ENCODE data around the gene HSPB8.

HSPB8 gene, protein sequence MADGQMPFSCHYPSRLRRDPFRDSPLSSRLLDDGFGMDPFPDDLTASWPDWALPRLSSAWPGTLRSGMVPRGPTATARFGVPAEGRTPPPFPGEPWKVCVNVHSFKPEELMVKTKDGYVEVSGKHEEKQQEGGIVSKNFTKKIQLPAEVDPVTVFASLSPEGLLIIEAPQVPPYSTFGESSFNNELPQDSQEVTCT

DNA sequence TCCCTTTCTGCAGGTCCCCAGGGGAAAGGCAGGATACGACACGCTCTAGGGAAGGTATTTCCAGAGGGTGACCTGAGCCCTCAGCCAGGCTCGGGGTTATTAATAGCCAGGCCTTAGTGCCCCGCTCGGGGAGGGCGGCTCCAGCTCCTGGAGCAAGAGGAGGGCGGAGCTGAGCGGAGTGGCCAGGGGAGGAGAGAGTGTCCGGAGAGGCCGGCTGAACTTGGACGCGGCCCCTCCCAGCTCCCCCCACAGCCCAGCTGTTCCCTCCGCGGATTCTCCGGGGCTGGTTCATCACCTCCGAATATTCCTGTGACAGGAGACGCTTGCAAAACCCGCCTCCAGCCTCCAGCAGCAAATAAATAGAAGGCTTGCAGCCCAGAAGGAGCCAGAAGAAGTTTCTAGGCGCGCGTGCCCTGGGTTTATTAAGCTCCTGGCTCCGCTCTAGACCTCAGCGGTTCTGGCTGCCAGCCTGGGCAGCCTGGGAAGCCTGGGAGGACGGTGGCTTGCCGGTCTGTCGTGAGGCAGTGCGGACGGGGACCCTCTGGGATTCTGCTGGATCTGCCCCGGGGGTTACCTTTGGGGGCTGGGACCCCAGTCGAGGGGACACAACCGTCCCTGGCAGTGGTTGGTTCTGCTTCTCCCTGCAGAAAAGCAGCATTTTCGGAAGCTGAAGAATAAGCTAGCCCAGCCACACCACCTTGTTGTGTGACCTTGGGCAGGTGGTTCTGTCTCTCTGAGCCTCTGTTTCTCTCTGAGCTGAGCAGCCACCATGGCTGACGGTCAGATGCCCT lies at the start of gene HSPB8:
TSS of gene HSPB8 (plus strand) at position 388 of the 791 bp plus-strand sequence. CDS start at position 770, 382 bp downstream.
- TF ChIP-seq, protein P1, sequence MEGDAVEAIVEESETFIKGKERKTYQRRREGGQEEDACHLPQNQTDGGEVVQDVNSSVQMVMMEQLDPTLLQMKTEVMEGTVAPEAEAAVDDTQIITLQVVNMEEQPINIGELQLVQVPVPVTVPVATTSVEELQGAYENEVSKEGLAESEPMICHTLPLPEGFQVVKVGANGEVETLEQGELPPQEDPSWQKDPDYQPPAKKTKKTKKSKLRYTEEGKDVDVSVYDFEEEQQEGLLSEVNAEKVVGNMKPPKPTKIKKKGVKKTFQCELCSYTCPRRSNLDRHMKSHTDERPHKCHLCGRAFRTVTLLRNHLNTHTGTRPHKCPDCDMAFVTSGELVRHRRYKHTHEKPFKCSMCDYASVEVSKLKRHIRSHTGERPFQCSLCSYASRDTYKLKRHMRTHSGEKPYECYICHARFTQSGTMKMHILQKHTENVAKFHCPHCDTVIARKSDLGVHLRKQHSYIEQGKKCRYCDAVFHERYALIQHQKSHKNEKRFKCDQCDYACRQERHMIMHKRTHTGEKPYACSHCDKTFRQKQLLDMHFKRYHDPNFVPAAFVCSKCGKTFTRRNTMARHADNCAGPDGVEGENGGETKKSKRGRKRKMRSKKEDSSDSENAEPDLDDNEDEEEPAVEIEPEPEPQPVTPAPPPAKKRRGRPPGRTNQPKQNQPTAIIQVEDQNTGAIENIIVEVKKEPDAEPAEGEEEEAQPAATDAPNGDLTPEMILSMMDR (IDR thresholded peaks at IDR 0.05; ENCODE audit: extremely low read depth, missing control alignments) = no peak
- DNase-seq (ENCODE audit: low spot score) = no peak

DNA sequence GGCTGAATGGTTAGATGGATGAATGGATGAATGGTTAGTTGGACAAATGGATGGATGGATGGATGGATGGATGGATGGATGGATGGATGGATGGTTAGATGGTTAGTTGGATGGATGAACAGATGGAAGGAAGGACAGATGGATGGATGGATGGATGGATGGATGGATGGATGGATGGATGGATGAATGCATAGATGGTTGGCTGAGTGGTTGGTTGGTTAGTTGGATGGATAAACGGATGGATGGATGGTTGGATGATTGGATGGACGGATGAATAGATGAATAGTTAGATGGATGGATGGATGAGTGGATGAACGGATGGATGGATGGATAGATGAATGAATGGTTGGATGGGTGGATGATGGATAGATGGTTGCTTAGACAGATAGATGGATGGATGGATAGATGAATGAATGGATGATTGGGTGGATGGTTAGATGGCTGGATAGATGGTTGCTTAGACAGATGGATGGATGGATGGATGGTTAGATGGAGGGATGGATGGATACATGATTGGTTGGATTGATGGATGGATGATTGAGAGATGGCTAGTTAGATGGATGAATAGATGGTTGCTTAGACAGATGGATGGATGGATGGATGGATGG lies 48.8 kb upstream of the HSPB8 start:
- TF ChIP-seq, protein P1 (IDR thresholded peaks at IDR 0.05; ENCODE audit: extremely low read depth, missing control alignments) = no peak
- DNase-seq (ENCODE audit: low spot score) = no peak

DNA sequence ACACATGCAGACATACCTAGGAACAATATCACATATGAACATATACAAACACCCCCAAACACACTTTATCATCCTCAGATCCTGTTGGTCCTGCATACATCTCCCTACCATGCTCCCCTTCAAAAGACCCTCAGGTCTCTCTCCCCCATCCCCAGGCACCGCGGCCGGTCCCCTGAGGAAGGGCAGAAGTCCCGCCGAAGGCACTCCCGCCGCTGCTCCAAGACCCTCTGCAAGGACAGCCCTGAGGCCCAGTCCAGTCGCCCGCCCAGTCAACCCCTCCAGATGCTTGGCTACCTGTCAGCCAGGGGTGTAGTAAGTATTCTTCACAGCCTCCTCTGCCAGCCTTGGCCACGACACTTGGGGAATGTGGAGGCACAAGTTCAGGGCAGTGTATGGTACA lies 48.2 kb upstream of the HSPB8 start:
- no peak for DNase-seq (ENCODE audit: low spot score)
- TF ChIP-seq, protein P1 (IDR thresholded peaks at IDR 0.05; ENCODE audit: extremely low read depth, missing control alignments) = no peak

DNA sequence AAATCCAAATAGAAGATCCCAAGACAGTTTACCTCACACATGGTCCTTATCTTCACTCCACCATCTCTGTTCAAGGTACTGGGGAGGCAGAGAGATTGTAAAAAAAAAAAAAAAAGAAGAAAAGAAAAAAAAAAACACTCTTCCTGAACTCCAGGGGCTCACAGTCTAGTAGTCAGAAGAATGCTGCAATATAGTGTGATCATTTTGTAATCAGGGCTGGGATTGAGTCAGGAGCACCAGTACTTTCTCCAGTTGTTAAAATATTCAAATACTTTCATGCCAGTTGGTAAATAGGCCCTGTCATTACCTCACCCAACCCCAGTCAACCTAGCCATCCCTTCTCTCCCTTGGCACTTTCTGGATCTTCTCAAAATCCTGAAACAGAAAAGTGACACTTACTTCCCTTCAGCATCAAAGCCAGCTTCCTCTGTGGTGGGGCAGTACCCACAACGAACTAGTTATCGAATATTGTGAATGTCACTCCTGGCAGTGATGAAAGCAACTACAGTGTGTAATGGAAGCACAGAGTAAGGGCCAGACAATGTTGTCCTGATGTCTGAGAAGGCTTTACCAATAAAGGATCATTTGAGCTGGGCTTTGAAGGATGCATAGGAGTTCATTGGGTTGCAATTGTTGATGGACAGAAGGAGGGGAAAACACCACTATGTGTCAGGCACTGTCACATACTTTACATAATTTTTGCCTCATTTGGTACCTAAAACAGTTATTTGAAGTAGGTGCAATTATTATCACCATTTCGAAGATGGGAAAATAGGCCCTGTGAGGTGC lies 44.3 kb upstream of the HSPB8 start:
- TF ChIP-seq, protein P1 (IDR thresholded peaks at IDR 0.05; ENCODE audit: extremely low read depth, missing control alignments) = no peak
- no peak for DNase-seq (ENCODE audit: low spot score)

DNA sequence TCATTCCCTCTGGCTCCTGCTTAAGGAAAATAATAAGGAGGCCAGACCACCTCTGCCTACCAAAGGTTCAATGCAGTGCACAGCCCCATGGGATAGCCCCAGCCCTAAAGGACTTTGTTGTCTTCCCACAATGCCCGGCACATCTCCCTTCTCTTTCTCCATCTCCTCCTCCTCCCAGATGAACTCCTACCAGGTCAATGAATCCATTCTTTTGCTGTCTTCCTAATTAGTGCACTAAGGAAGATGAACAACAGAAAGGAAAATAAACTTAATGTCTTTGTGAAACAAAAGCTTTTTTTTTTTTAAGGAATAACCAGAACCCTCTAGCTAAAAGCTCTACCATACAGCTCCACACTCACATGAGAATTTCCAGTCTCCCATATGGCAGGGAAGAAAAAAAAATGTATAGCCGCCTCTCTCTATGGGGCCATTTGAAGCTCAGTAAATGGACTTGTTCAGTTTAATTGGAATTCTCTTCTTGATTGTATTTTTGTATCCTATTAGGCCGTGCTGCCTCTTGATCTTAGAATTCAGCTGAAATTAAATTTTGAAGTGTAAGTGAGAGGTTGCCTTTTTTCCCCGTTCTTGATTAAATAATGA lies 41.8 kb upstream of the HSPB8 start:
- TF ChIP-seq, protein P1 (IDR thresholded peaks at IDR 0.05; ENCODE audit: extremely low read depth, missing control alignments) = no peak
- no peak for DNase-seq (ENCODE audit: low spot score)

DNA sequence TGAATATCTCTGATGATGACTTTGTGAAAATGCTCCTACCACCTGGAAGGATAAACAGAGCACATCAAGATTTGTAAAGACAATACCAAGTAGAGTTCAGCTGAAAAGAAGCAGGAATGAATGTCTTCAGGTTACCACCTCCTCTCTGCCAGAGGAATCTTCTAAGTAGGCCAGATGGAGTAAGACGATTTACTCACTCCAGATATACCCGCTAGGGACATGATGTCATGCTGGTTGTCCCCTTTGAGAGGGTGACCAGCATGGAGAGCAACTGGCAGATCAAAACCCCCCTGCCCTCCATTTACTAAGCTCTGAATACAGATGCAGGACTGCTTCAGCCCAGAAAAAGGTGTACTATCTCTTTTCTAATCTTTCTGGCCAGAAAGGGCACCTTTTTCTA lies 39.3 kb upstream of the HSPB8 start:
- TF ChIP-seq, protein P1 (IDR thresholded peaks at IDR 0.05; ENCODE audit: extremely low read depth, missing control alignments) = no peak
- no peak for DNase-seq (ENCODE audit: low spot score)
